H9 (cell line): ENCODE results near the gene HMGCS2. TPM values are rescaled to one million over a fixed set of nuclear protein-coding genes. Genes with fewer than 3 reads are reported as not detected.
A peak's percentile ranks its signal among the peaks of the same experiment; 100 is the strongest.

ENCODE experiments used
- DNase-seq: peaks from one replicate; pipeline ENCODE4 v3.0.0-alpha.2; 2017
- H2AFZ ChIP-seq: one replicate; pipeline ENCODE4 v1.6.1; 2013; ENCODE audit warnings: mild to moderate bottlenecking, low read length, control low read depth, moderate library complexity
- H2AK5ac ChIP-seq: 2 replicates; pipeline ENCODE4 v1.6.1; 2013; ENCODE audit warnings: low read length, control low read depth, mixed read lengths; ENCODE audit not compliant: insufficient read length
- H2BK120ac ChIP-seq: one replicate; pipeline ENCODE4 v1.6.1; 2013; ENCODE audit warnings: low read depth, mild to moderate bottlenecking, low read length, control low read depth, inconsistent platforms; ENCODE audit not compliant: poor library complexity, severe bottlenecking
- H2BK12ac ChIP-seq: 2 replicates; pipeline ENCODE4 v1.6.1; 2013; ENCODE audit warnings: low read length, control low read depth, mixed read lengths, low read depth; ENCODE audit not compliant: insufficient read length
- H2BK15ac ChIP-seq: 2 replicates; pipeline ENCODE4 v1.6.1; 2013; ENCODE audit warnings: low read depth, low read length, control low read depth
- H2BK20ac ChIP-seq: one replicate; pipeline ENCODE4 v1.6.1; 2013; ENCODE audit warnings: low read depth, mild to moderate bottlenecking, low read length, control low read depth, inconsistent platforms; ENCODE audit not compliant: poor library complexity, severe bottlenecking
- H2BK5ac ChIP-seq: 2 replicates; pipeline ENCODE4 v1.6.1; 2013; ENCODE audit warnings: low read length, control low read depth, mixed read lengths; ENCODE audit not compliant: insufficient read length
- H3K14ac ChIP-seq: 2 replicates; pipeline ENCODE4 v1.6.1; 2013; ENCODE audit warnings: low read length, control low read depth; ENCODE audit not compliant: insufficient read depth
- H3K18ac ChIP-seq: 2 replicates; pipeline ENCODE4 v1.6.1; 2013; ENCODE audit warnings: low read depth, mild to moderate bottlenecking, mixed read lengths, low read length, control low read depth; ENCODE audit not compliant: insufficient read length
- H3K23ac ChIP-seq: 2 replicates; pipeline ENCODE4 v1.6.1; 2013; ENCODE audit warnings: low read length, control low read depth, mixed read lengths, low read depth; ENCODE audit not compliant: insufficient read length
- H3K23me2 ChIP-seq: 2 replicates; pipeline ENCODE4 v1.6.1; 2013; ENCODE audit warnings: low read depth, mild to moderate bottlenecking, mixed read lengths, low read length, control low read depth; ENCODE audit not compliant: insufficient read length, poor library complexity, severe bottlenecking
- H3K27ac ChIP-seq: 2 replicates; pipeline ENCODE4 v1.5.1; 2013; ENCODE audit warnings: low read length, control low read depth, mixed read lengths, low read depth; ENCODE audit not compliant: insufficient read length
- H3K27me3 ChIP-seq: 2 replicates; pipeline ENCODE4 v1.6.1; 2013; ENCODE audit warnings: low read length, control low read depth, inconsistent platforms; ENCODE audit not compliant: insufficient read depth
- H3K4ac ChIP-seq: 2 replicates; pipeline ENCODE4 v1.6.1; 2013; ENCODE audit warnings: low read depth, mild to moderate bottlenecking, control low read depth, inconsistent platforms, low read length, moderate library complexity
- H3K4me1 ChIP-seq: 2 replicates; pipeline ENCODE4 v1.6.1; 2013; ENCODE audit warnings: low read length, control low read depth, inconsistent platforms; ENCODE audit not compliant: insufficient read depth
- H3K4me2 ChIP-seq: 2 replicates; pipeline ENCODE4 v1.6.1; 2013; ENCODE audit warnings: low read length, control low read depth, mixed read lengths; ENCODE audit not compliant: insufficient read length, insufficient read depth
- H3K56ac ChIP-seq: 2 replicates; pipeline ENCODE4 v1.6.1; 2013; ENCODE audit warnings: low read depth, mild to moderate bottlenecking, mixed read lengths, low read length, control low read depth; ENCODE audit not compliant: insufficient read length
- H3K79me1 ChIP-seq: 2 replicates; pipeline ENCODE4 v1.6.1; 2013; ENCODE audit warnings: low read depth, mild to moderate bottlenecking, moderate library complexity, low read length, control low read depth, inconsistent platforms; ENCODE audit not compliant: insufficient read depth, poor library complexity, severe bottlenecking
- H3K79me2 ChIP-seq: 2 replicates; pipeline ENCODE4 v1.6.1; 2013; ENCODE audit warnings: low read length, control low read depth, inconsistent platforms; ENCODE audit not compliant: insufficient read depth
- H3K9ac ChIP-seq: 2 replicates; pipeline ENCODE4 v1.6.1; 2013; ENCODE audit warnings: low read length, control low read depth, mixed read lengths; ENCODE audit not compliant: insufficient read length; ENCODE audit errors: extremely low read depth
- H3K9me3 ChIP-seq: one replicate; pipeline ENCODE4 v1.6.1; 2013; ENCODE audit warnings: low read depth, low read length, inconsistent platforms; ENCODE audit not compliant: control insufficient read depth
- H3T11ph ChIP-seq: one replicate; pipeline ENCODE4 v1.6.1; 2013; ENCODE audit warnings: mild to moderate bottlenecking, low read length, control low read depth, inconsistent platforms
- H4K20me1 ChIP-seq: one replicate; pipeline ENCODE4 v1.6.1; 2013; ENCODE audit not compliant: control insufficient read depth, insufficient read length, insufficient read depth
- H4K5ac ChIP-seq: 2 replicates; pipeline ENCODE4 v1.6.1; 2013; ENCODE audit warnings: low read depth, mild to moderate bottlenecking, mixed read lengths, low read length, control low read depth; ENCODE audit not compliant: insufficient read length
- H4K8ac ChIP-seq: replicated peaks from 2 replicates; pipeline ENCODE4 v1.6.1; 2013; ENCODE audit warnings: low read length, control low read depth, mixed read lengths, low read depth; ENCODE audit not compliant: insufficient read length
- H4K91ac ChIP-seq: 2 replicates; pipeline ENCODE4 v1.6.1; 2013; ENCODE audit warnings: low read depth, mild to moderate bottlenecking, moderate library complexity, mixed read lengths, low read length, control low read depth; ENCODE audit not compliant: insufficient read length
- H3K27ac Mint-ChIP-seq, 3 experiments: 2 replicates in 2 of 3; 3 replicates in 1 of 3; pipeline ENCODE4 v1.8.0; 2020 to 2021; ENCODE audit warnings: mixed read lengths in 3 of 3, mild to moderate bottlenecking in 1 of 3, moderate library complexity in 1 of 3
- H3K27me3 Mint-ChIP-seq: 2 replicates; pipeline ENCODE4 v1.8.0; 2021; ENCODE audit warnings: low read depth, mild to moderate bottlenecking, moderate library complexity, mixed read lengths
- H3K36me3 Mint-ChIP-seq, 3 experiments: 2 replicates in 2 of 3; 3 replicates in 1 of 3; pipeline ENCODE4 v1.8.0; 2020 to 2021; ENCODE audit warnings: low read depth in 3 of 3, mixed read lengths in 3 of 3; ENCODE audit not compliant: insufficient read depth in 1 of 3
- H3K4me1 Mint-ChIP-seq, 2 experiments: 2 replicates each; pipeline ENCODE4 v1.8.0; 2020; ENCODE audit warnings: mixed read lengths in 2 of 2
- H3K4me3 Mint-ChIP-seq, 2 experiments: 2 replicates in 1 of 2; 3 replicates in 1 of 2; pipeline ENCODE4 v1.8.0; 2020 to 2021; ENCODE audit warnings: mild to moderate bottlenecking in 2 of 2, mixed read lengths in 2 of 2, moderate library complexity in 1 of 2
- H3K9me3 Mint-ChIP-seq, 2 experiments: 2 replicates in 1 of 2; 3 replicates in 1 of 2; pipeline ENCODE4 v1.8.0; 2020; ENCODE audit warnings: mild to moderate bottlenecking in 2 of 2, mixed read lengths in 2 of 2, moderate library complexity in 1 of 2
- WGBS: extraction: QIAGEN DNeasy Blood & Tissue Kit; methylation state at CpG from one replicate; pipeline ENCODE4 v1.1.7; 2013; ENCODE audit warnings: missing lambda C conversion rate, low lambda C conversion rate, mixed read lengths; ENCODE audit not compliant: insufficient read length; ENCODE audit errors: extremely low coverage; 5-methylcytosine and 5-hydroxymethylcytosine counted together
- total RNA-seq: library from RNA; stranded (reverse); gene quantifications from 2 replicates; pipeline ENCODE4 v1.2.1, GENCODE V29; 2021
- TF ChIP-seq, protein P1 (sequence below): fragments of 200-600 bp; sonication (generic); conservative IDR thresholded peaks from 3 replicates; pipeline ENCODE4 v1.8.0; 2021; ENCODE audit warnings: antibody characterized with exemption, mild to moderate bottlenecking

The HMGCS2 gene
- total RNA-seq, 1 experiment from 2014 or later = not detected

DNA sequence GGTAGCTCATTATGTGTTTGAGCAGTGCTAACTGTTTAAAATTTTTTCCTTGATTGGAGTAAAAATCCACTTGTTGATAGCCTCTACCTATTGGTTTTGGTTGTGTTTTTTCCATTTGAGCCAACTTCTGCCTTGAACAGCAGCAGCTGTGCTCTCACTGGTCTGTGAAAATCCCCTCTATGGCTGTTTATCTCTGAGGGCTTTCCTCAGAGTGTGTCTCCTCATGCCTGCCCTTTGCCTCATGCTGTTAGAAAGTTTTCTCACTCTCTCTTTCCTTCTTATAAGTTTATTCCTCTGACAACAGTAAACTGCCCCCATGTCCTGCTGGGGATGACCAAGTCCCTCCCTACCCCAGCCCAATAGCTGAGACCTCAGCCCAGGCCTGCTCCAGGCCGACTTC is 28.5 kb upstream of the HMGCS2 start:
- no peak overlapping the region for H2BK5ac ChIP-seq
- no peaks in the 10 kb centered on the region for H3K36me3 Mint-ChIP-seq
- no peak overlapping the region for H4K91ac ChIP-seq
- H3K9me3 ChIP-seq = no peaks in the 10 kb centered on the region
- H2BK20ac ChIP-seq = no peak overlapping the region
- no peak overlapping the region for H4K5ac ChIP-seq
- no peak overlapping the region for H2BK12ac ChIP-seq
- H2BK120ac ChIP-seq = no peak overlapping the region
- no peak overlapping the region for H3K4me2 ChIP-seq
- peaks cover 3 to 4% of the 10 kb centered on the region in 2 experiments; a peak in 1 of 4 replicates for H3K4me1 Mint-ChIP-seq
- H3K56ac ChIP-seq = no peak overlapping the region
- no peak overlapping the region for H3K27ac ChIP-seq
- no peaks in the 10 kb centered on the region for H3K9me3 Mint-ChIP-seq
- WGBS = no CpG with 5 or more reads among the region's 1 CpG
- no peaks in the 10 kb centered on the region for H3K79me1 ChIP-seq
- H3K27me3 ChIP-seq = no peaks in the 10 kb centered on the region
- H3T11ph ChIP-seq = no peak overlapping the region
- no peak for DNase-seq
- H3K18ac ChIP-seq = no peak overlapping the region
- peak overlapping the region in 1 of 3 experiments; percentile 92; a peak in 2 of 7 replicates for H3K27ac Mint-ChIP-seq
- TF ChIP-seq, protein P1, sequence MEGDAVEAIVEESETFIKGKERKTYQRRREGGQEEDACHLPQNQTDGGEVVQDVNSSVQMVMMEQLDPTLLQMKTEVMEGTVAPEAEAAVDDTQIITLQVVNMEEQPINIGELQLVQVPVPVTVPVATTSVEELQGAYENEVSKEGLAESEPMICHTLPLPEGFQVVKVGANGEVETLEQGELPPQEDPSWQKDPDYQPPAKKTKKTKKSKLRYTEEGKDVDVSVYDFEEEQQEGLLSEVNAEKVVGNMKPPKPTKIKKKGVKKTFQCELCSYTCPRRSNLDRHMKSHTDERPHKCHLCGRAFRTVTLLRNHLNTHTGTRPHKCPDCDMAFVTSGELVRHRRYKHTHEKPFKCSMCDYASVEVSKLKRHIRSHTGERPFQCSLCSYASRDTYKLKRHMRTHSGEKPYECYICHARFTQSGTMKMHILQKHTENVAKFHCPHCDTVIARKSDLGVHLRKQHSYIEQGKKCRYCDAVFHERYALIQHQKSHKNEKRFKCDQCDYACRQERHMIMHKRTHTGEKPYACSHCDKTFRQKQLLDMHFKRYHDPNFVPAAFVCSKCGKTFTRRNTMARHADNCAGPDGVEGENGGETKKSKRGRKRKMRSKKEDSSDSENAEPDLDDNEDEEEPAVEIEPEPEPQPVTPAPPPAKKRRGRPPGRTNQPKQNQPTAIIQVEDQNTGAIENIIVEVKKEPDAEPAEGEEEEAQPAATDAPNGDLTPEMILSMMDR = no peak
- H2BK15ac ChIP-seq = no peak overlapping the region
- no peak overlapping the region for H3K4ac ChIP-seq
- no peak overlapping the region for H2AFZ ChIP-seq
- no peak overlapping the region for H4K8ac ChIP-seq
- no peak overlapping the region for H3K4me3 Mint-ChIP-seq
- H3K9ac ChIP-seq = no peak overlapping the region
- no peak overlapping the region for H3K23ac ChIP-seq
- no peak overlapping the region for H2AK5ac ChIP-seq
- no peaks in the 10 kb centered on the region for H3K79me2 ChIP-seq
- H3K27me3 Mint-ChIP-seq = no peaks in the 10 kb centered on the region; the same call in 1 of the 2 replicates
- no peaks in the 10 kb centered on the region for H3K4me1 ChIP-seq
- no peaks in the 10 kb centered on the region for H3K23me2 ChIP-seq
- no peaks in the 10 kb centered on the region for H4K20me1 ChIP-seq
- H3K14ac ChIP-seq = no peak overlapping the region
